ENCODE data around the gene DNAH2. TPM values are rescaled to one million over a fixed set of nuclear protein-coding genes. Genes with fewer than 3 reads are reported as not detected.
A peak's percentile ranks its signal among the peaks of the same experiment; 100 is the strongest.

Gene DNAH2
- total and polyA plus RNA-seq, 2 of the 13 experiments (the other 11 are each of a cell fraction or from before 2014, with no cell fraction given): not detected

DNA sequence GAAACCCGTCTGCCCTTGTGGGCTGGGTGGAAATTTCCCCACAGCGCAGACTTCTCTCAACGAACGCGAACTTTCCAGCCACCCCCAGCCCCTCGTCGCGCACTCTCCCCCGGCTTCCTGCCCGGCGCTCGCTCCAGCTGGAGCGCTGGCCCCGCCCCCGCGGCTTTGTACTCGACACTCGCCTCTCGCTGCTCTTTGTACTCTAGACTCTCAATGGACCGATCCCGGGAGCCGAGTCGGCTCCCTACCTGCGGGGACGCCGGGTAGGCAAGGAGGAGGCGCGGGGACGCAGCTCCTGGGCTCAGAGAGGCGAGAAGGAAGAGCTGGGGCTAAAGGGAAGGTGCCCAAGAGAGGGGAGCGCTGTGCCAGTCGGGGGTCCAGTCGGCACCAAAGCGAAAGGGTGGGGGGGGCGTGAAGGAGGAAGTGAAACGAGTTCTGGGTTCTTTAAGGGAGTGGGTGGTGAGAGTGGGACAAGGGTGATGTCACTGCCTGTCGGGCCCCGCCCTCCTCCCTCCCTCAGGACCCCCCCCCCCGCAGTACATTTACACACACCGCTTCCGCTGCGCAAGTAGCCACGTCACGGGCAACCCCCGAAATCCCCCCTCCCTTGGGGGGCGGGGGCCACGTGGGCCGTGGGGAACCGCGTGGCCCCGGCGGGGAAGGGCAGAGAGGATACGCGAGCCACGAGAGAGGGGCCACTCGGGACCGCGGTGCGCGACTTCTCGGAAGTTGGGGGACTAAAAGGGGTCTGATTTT, 126.2 kb downstream of the DNAH2 start (continued):
- TF ChIP-seq, protein P1, sequence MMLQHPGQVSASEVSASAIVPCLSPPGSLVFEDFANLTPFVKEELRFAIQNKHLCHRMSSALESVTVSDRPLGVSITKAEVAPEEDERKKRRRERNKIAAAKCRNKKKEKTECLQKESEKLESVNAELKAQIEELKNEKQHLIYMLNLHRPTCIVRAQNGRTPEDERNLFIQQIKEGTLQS (CRISPR knock-in tag; IDR thresholded peaks at IDR 0.05): no peak
- TF ChIP-seq FOXO1 (CRISPR knock-in tag; IDR thresholded peaks at IDR 0.05): no peak; the same call in 1 of the 2 replicates
- 0 out of 4 replicates have a peak, but pooled peaks of 1 of the 2 experiments have one; percentile 9 for TF ChIP-seq KLF16 (CRISPR knock-in tag; IDR thresholded peaks at IDR 0.05)
- TF ChIP-seq ZNF224 (CRISPR knock-in tag; IDR thresholded peaks at IDR 0.05): no peak
- no peak for TF ChIP-seq ZFP36L2 (CRISPR knock-in tag; IDR thresholded peaks at IDR 0.05)
- no peak for TF ChIP-seq ZBTB3 (CRISPR knock-in tag; IDR thresholded peaks at IDR 0.05; ENCODE audit: borderline replicate concordance, low read depth)
- TF ChIP-seq, protein P2, sequence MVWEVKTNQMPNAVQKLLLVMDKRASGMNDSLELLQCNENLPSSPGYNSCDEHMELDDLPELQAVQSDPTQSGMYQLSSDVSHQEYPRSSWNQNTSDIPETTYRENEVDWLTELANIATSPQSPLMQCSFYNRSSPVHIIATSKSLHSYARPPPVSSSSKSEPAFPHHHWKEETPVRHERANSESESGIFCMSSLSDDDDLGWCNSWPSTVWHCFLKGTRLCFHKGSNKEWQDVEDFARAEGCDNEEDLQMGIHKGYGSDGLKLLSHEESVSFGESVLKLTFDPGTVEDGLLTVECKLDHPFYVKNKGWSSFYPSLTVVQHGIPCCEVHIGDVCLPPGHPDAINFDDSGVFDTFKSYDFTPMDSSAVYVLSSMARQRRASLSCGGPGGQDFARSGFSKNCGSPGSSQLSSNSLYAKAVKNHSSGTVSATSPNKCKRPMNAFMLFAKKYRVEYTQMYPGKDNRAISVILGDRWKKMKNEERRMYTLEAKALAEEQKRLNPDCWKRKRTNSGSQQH (CRISPR knock-in tag; IDR thresholded peaks at IDR 0.05; ENCODE audit: low read depth): no peak
- TF ChIP-seq ZBTB1 (CRISPR knock-in tag; IDR thresholded peaks at IDR 0.05; ENCODE audit: borderline replicate concordance): no peak
- TF ChIP-seq RORA (CRISPR knock-in tag; IDR thresholded peaks at IDR 0.05): no peak
- TF ChIP-seq ZNF629 (CRISPR knock-in tag; conservative IDR thresholded peaks at IDR 0.05): no peak
- TF ChIP-seq, protein P3, sequence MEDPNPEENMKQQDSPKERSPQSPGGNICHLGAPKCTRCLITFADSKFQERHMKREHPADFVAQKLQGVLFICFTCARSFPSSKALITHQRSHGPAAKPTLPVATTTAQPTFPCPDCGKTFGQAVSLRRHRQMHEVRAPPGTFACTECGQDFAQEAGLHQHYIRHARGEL (CRISPR knock-in tag; IDR thresholded peaks at IDR 0.05): no peak
- no peak for TF ChIP-seq ZNF10 (CRISPR knock-in tag; IDR thresholded peaks at IDR 0.05; ENCODE audit: borderline replicate concordance, low read depth)
- TF ChIP-seq, protein P4, sequence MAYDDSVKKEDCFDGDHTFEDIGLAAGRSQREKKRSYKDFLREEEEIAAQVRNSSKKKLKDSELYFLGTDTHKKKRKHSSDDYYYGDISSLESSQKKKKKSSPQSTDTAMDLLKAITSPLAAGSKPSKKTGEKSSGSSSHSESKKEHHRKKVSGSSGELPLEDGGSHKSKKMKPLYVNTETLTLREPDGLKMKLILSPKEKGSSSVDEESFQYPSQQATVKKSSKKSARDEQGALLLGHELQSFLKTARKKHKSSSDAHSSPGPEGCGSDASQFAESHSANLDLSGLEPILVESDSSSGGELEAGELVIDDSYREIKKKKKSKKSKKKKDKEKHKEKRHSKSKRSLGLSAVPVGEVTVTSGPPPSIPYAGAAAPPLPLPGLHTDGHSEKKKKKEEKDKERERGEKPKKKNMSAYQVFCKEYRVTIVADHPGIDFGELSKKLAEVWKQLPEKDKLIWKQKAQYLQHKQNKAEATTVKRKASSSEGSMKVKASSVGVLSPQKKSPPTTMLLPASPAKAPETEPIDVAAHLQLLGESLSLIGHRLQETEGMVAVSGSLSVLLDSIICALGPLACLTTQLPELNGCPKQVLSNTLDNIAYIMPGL (CRISPR knock-in tag; IDR thresholded peaks at IDR 0.05; ENCODE audit: borderline replicate concordance in 1 of 2, low read depth in 1 of 2): 0 out of 4 replicates have a peak, but pooled peaks of 1 of the 2 experiments have one; percentile 31
- TF ChIP-seq, protein P5, sequence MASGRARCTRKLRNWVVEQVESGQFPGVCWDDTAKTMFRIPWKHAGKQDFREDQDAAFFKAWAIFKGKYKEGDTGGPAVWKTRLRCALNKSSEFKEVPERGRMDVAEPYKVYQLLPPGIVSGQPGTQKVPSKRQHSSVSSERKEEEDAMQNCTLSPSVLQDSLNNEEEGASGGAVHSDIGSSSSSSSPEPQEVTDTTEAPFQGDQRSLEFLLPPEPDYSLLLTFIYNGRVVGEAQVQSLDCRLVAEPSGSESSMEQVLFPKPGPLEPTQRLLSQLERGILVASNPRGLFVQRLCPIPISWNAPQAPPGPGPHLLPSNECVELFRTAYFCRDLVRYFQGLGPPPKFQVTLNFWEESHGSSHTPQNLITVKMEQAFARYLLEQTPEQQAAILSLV (CRISPR knock-in tag; IDR thresholded peaks at IDR 0.05; ENCODE audit: borderline replicate concordance): no peak; the same call in 1 of the 2 replicates
- TF ChIP-seq TCF12 (IDR thresholded peaks at IDR 0.05): no peak
- no peak for TF ChIP-seq TCF12 (CRISPR knock-in tag; IDR thresholded peaks at IDR 0.05)
- TF ChIP-seq, protein P6, sequence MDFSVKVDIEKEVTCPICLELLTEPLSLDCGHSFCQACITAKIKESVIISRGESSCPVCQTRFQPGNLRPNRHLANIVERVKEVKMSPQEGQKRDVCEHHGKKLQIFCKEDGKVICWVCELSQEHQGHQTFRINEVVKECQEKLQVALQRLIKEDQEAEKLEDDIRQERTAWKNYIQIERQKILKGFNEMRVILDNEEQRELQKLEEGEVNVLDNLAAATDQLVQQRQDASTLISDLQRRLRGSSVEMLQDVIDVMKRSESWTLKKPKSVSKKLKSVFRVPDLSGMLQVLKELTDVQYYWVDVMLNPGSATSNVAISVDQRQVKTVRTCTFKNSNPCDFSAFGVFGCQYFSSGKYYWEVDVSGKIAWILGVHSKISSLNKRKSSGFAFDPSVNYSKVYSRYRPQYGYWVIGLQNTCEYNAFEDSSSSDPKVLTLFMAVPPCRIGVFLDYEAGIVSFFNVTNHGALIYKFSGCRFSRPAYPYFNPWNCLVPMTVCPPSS (IDR thresholded peaks at IDR 0.05): no peak
- 0 out of 2 replicates have a peak, but pooled peaks have one; percentile 33 for TF ChIP-seq MEF2D (CRISPR knock-in tag; IDR thresholded peaks at IDR 0.05)
- TF ChIP-seq KDM5B (CRISPR knock-in tag; IDR thresholded peaks at IDR 0.05; ENCODE audit: borderline replicate concordance): peak; percentile 2; the same call in 1 of the 2 replicates
- TF ChIP-seq ATAD3A (CRISPR knock-in tag; IDR thresholded peaks at IDR 0.05): no peak
- no peak for TF ChIP-seq ZC3H4 (CRISPR knock-in tag; IDR thresholded peaks at IDR 0.05; ENCODE audit: borderline replicate concordance)
- no peak for TF ChIP-seq ZNF775 (CRISPR knock-in tag; IDR thresholded peaks at IDR 0.05; ENCODE audit: borderline replicate concordance)
- TF ChIP-seq ZNF234 (CRISPR knock-in tag; conservative IDR thresholded peaks at IDR 0.05): 0 out of 2 replicates have a peak, but pooled peaks have one; percentile 52
